Measurements from ENCODE around the gene TMEM187. TPM values are rescaled to one million over a fixed set of nuclear protein-coding genes. Genes with fewer than 3 reads are reported as not detected.

TMEM187 gene
- total and polyA plus RNA-seq, 8 donors = 3.9 to 13.5 (median 6.3) TPM

DNA sequence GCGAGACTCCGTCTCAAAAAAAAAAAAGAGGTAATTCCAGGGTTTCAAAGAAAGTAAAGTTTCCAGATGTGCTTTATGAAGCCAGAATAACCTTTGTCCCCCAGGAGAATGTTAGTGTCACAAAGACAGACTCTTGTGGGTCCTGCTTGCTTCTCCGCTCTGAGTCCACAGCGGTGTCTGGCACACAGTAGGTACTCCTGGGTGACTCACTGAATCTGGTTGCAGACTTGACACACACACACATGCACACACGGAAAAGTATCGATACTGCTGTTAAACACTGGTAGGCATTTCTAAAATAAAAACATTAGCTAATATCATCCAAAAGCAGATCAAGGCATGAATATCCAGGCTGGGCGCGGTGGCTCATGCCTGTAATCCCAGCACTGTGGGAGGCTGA is 22.9 kb downstream of the TMEM187 start:
- Histone ChIP-seq H3K4me1 (peaks cover 0 to 18% of the 10 kb centered on the region in 2 donors), H3K9me3 (no peaks in the 10 kb centered on the region), H3K27ac (no peak overlapping the region), H3K27me3 (peaks cover 0 to 6% of the 10 kb centered on the region in 2 donors), H3K36me3 (no peaks in the 10 kb centered on the region), H3K4me3 (no peak overlapping the region)
- intact Hi-C loops (cut with DNase I) = no loop called here
- no peak for ATAC-seq
- TF ChIP-seq, protein P1, sequence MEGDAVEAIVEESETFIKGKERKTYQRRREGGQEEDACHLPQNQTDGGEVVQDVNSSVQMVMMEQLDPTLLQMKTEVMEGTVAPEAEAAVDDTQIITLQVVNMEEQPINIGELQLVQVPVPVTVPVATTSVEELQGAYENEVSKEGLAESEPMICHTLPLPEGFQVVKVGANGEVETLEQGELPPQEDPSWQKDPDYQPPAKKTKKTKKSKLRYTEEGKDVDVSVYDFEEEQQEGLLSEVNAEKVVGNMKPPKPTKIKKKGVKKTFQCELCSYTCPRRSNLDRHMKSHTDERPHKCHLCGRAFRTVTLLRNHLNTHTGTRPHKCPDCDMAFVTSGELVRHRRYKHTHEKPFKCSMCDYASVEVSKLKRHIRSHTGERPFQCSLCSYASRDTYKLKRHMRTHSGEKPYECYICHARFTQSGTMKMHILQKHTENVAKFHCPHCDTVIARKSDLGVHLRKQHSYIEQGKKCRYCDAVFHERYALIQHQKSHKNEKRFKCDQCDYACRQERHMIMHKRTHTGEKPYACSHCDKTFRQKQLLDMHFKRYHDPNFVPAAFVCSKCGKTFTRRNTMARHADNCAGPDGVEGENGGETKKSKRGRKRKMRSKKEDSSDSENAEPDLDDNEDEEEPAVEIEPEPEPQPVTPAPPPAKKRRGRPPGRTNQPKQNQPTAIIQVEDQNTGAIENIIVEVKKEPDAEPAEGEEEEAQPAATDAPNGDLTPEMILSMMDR (IDR thresholded peaks at IDR 0.05) = no peak
- DNase-seq = no peak

DNA sequence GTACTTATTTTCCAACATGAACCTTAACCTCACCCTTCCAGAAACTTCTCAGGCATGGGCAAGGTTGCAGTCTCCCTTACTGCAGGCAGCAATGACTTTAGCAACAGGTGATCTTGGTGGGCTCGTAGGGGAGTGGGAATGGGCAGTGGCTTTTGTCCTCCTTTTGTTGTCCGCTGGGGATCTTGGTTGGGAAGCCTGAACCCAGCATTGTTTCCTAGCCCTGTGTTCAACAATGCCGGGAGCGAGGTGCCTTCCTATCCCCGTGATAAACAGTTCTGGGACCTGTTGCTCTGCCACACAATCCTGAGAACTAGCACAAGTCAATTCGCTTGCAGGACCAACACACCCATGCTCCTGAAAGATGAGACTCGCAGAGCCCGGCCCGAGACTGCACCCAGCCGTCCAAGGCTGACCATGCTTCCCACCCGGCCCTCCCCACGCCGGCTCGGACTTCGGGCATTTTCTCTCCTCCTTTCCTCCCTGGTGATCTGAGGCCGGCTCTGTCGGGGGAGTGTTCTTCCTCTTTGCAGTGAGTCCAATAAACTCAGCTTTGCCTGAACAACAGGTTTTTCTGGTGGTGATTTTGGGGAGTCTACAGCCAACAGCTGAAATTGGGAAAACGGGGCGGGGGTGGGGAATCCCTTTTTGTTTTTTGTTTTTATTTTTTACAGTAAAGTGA is 26.9 kb downstream of the TMEM187 start:
- ATAC-seq = peak; percentile 20
- no peaks in the 10 kb centered on the region for H3K27me3 ChIP-seq

DNA sequence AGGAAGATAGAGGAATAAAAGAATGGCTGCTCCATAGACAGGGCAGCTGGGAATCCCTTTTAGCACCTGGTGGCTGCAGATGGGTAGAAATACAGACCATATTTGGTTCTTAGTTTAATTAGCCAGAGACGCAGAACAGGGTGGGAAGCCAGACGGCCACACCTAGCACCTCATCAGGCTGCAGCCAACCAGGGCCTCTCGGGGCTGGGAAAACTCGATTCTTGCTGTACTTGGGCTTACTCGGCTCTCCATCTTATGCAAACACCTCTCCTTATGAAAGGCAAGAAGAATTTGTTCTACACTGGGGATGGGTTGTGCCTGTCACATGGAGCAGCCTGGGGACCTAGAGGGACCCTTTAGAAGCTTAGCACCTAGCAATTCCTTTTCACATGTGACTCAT is 27.5 kb downstream of the TMEM187 start:
- intact Hi-C loops (cut with DNase I) = no loop called here
- ATAC-seq = peak; percentile 82
- Histone ChIP-seq H3K9me3 (no peaks in the 10 kb centered on the region), H3K27me3 (no peaks in the 10 kb centered on the region), H3K4me1 (peaks cover 0 to 12% of the 10 kb centered on the region in 2 donors), H3K27ac (no peak overlapping the region), H3K36me3 (no peaks in the 10 kb centered on the region), H3K4me3 (no peak overlapping the region)
- TF ChIP-seq, protein P1 (IDR thresholded peaks at IDR 0.05) = no peak
- peak in 1 of 4 donors; percentile 6 for DNase-seq

More for the DNA sequence above, 26.9 kb downstream of the TMEM187 start:
- intact Hi-C loops (cut with DNase I) = no loop called here
- Histone ChIP-seq H3K27ac (no peak overlapping the region), H3K36me3 (no peaks in the 10 kb centered on the region), H3K4me3 (no peak overlapping the region), H3K9me3 (no peaks in the 10 kb centered on the region), H3K4me1 (peaks cover 0 to 12% of the 10 kb centered on the region in 2 donors)
- no peak for DNase-seq
- TF ChIP-seq, protein P1 (IDR thresholded peaks at IDR 0.05) = no peak

DNA sequence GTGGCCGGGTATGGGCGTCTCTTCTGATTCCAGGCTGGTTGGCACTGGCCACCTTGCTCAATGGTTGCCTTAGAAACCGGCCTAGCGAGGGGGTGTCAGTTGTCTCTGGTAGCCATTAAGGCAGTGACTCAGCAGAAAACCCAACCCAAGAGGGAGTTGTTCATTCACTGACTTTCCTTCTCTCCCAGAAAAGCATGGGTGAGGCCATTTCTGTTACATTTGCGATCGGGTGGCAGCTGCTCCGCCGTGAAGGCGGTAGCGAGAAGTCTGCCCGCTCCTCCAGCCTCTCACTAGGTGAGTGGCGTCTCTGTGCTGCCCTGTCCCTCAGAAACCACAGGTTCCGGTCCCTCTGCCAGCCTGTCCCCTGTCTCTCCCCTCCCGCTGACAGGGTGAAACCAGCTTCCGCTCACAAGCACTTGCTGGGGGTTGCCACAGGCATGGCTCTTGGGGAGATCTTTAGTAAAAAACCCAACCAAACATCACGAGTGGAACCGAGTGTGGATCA is 29.7 kb downstream of the TMEM187 start:
- DNase-seq (peak in 1 of 4 donors; percentile 80), ATAC-seq (peak; percentile 58)
- no peaks in the 10 kb centered on the region for H3K9me3 ChIP-seq
- H3K27ac ChIP-seq = peak overlapping the region in 1 of 2 donors; percentile 83
- H3K4me1 ChIP-seq = peaks cover 0 to 12% of the 10 kb centered on the region in 2 donors
- TF ChIP-seq, protein P1 (IDR thresholded peaks at IDR 0.05) = no peak
- intact Hi-C loops (cut with DNase I) = no loop called here
- no peaks in the 10 kb centered on the region for H3K36me3 ChIP-seq
- H3K4me3 ChIP-seq = no peak overlapping the region
- H3K27me3 ChIP-seq = peaks cover 0 to 4% of the 10 kb centered on the region in 2 donors

DNA sequence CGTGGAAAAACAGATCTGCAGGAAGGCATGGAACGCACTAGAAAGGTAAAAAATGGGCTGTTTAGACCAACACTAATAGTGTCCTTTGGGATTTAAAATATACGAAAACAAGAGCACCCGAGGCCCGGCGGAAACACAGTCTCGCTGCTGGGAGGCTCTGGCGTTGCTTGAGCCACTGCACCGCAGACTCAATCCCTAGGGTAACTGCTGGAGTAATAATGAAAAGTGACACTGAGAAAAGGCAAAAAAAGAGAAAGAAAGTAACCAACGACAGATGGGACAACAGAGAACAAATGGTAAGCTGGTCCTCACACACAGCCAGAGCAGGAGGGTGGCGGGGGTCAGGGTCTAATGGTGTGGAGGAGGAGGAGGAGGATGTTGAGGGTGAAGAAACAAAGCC is 31.8 kb downstream of the TMEM187 start:
- peaks cover 0 to 7% of the 10 kb centered on the region in 2 donors for H3K27me3 ChIP-seq
- H3K4me1 ChIP-seq = peaks cover 0 to 23% of the 10 kb centered on the region in 2 donors
- H3K9me3 ChIP-seq = no peaks in the 10 kb centered on the region
- no peaks in the 10 kb centered on the region for H3K36me3 ChIP-seq
- TF ChIP-seq, protein P1 (IDR thresholded peaks at IDR 0.05) = no peak
- DNase-seq (peak in 1 of 4 donors; percentile 7), ATAC-seq (no peak)
- no peak overlapping the region for H3K27ac ChIP-seq
- no peak overlapping the region for H3K4me3 ChIP-seq
- intact Hi-C loops (cut with DNase I) = no loop called here
